Neural cell (in vitro differentiated cells): ENCODE data around the gene PANK2.
"Not testable (repeated sequence)": the region's sequence is repeated elsewhere in the genome, so short reads cannot be mapped to it uniquely, and the experiment has no call there.

Experiments
- CTCF ChIP-seq: fragments of 450-650 bp; IDR thresholded peaks from 2 replicates; pipeline ENCODE4 v1.5.1; 2014; ENCODE audit warnings: antibody characterized with exemption, mild to moderate bottlenecking, moderate library complexity; ENCODE audit not compliant: poor library complexity, severe bottlenecking
- EZH2 ChIP-seq: fragments of 200-600, 300-800 bp; shearing (Covaris generic), sonication (generic); IDR thresholded peaks from 2 replicates; pipeline ENCODE4 v1.6.1; 2014; ENCODE audit warnings: antibody characterized with exemption, low read length, borderline replicate concordance, mild to moderate bottlenecking; ENCODE audit not compliant: insufficient read depth, poor library complexity, severe bottlenecking

- TF ChIP-seq CTCF, EZH2: not testable (repeated sequence)
These were observed 10.3 kb upstream of the PANK2 start for GRCh38 chr20:3878921-3879274.
